KMS-11 (cell line): ENCODE measurements around the gene GNB5.

ENCODE experiments used
- H2AFZ ChIP-seq: fragments of 200-600 bp; sonication (generic); 2 replicates; pipeline ENCODE4 v1.6.1; 2016; ENCODE audit warnings: antibody characterized with exemption, mixed run types, low read depth
- H3K27ac ChIP-seq: fragments of 200-600 bp; sonication (generic); 2 replicates; pipeline ENCODE4 v1.6.1; 2016; ENCODE audit warnings: mild to moderate bottlenecking, mixed run types
- H3K27me3 ChIP-seq: fragments of 200-600 bp; sonication (generic); 2 replicates; pipeline ENCODE4 v1.6.1; 2017; ENCODE audit warnings: mild to moderate bottlenecking, low read depth, mixed run types, moderate library complexity; ENCODE audit not compliant: insufficient read depth
- H3K36me3 ChIP-seq: fragments of 200-600 bp; sonication (generic); 2 replicates; pipeline ENCODE4 v1.6.1; 2017; ENCODE audit warnings: mild to moderate bottlenecking, mixed run types; ENCODE audit not compliant: insufficient read depth
- H3K4me1 ChIP-seq: fragments of 200-600 bp; sonication (generic); 2 replicates; pipeline ENCODE4 v1.6.1; 2016; ENCODE audit warnings: mild to moderate bottlenecking, low read depth, mixed run types; ENCODE audit not compliant: poor library complexity, severe bottlenecking
- H3K4me2 ChIP-seq: fragments of 200-600 bp; sonication (generic); 2 replicates; pipeline ENCODE4 v1.7.0; 2016; ENCODE audit warnings: mild to moderate bottlenecking, mixed run types
- H3K4me3 ChIP-seq: fragments of 200-600 bp; sonication (generic); IDR thresholded peaks from 2 replicates; pipeline ENCODE4 v1.6.1; 2017; ENCODE audit warnings: low read depth, low read length, mixed read lengths; ENCODE audit not compliant: insufficient read depth
- H3K79me2 ChIP-seq: fragments of 200-600 bp; sonication (generic); 2 replicates; pipeline ENCODE4 v1.6.1; 2016; ENCODE audit warnings: low read depth, mixed run types; ENCODE audit not compliant: insufficient read depth
- H3K9ac ChIP-seq: fragments of 200-600 bp; sonication (generic); 2 replicates; pipeline ENCODE4 v1.6.1; 2016; ENCODE audit warnings: mild to moderate bottlenecking, mixed run types
- H4K20me1 ChIP-seq: fragments of 200-600 bp; sonication (generic); 2 replicates; pipeline ENCODE4 v1.6.1; 2016; ENCODE audit warnings: mild to moderate bottlenecking, mixed run types; ENCODE audit not compliant: insufficient read depth
- TF ChIP-seq, protein P1 (sequence below): fragments of 200-600 bp; sonication (generic); conservative IDR thresholded peaks from 2 replicates; pipeline ENCODE4 v1.6.1; 2017; ENCODE audit warnings: low read depth, mild to moderate bottlenecking, antibody characterized with exemption, low read length, moderate library complexity, mixed read lengths

Gene GNB5

DNA sequence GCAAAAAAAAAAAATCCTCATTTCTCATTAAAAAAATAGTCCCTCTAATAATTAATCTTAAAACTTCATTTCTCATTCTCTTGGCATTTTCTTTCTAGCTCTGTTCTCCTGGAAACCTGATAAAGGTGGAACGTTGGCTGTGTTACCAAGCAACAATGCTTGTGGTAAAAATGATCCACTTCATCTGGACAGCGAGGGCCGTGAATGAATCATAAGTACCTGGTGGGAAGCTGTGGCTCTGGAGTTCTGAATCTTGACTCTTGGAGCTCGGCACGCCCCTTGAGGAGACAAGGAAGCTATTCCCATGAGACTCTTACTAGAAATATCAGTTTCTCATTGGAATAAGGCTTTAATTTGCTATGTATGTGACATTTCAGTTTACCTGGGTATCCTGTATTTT is 111.2 kb downstream of the GNB5 start:
- H3K4me2 ChIP-seq, result no peak overlapping the region
- no peaks in the 10 kb centered on the region for H3K36me3 ChIP-seq
- H3K4me1 ChIP-seq, result peaks cover 57% of the 10 kb centered on the region
- H3K4me3 ChIP-seq, result no peak overlapping the region
- no peaks in the 10 kb centered on the region for H3K79me2 ChIP-seq
- no peaks in the 10 kb centered on the region for H4K20me1 ChIP-seq
- H3K27me3 ChIP-seq, result no peaks in the 10 kb centered on the region
- no peak overlapping the region for H3K27ac ChIP-seq
- no peak overlapping the region for H2AFZ ChIP-seq
- TF ChIP-seq, protein P1, sequence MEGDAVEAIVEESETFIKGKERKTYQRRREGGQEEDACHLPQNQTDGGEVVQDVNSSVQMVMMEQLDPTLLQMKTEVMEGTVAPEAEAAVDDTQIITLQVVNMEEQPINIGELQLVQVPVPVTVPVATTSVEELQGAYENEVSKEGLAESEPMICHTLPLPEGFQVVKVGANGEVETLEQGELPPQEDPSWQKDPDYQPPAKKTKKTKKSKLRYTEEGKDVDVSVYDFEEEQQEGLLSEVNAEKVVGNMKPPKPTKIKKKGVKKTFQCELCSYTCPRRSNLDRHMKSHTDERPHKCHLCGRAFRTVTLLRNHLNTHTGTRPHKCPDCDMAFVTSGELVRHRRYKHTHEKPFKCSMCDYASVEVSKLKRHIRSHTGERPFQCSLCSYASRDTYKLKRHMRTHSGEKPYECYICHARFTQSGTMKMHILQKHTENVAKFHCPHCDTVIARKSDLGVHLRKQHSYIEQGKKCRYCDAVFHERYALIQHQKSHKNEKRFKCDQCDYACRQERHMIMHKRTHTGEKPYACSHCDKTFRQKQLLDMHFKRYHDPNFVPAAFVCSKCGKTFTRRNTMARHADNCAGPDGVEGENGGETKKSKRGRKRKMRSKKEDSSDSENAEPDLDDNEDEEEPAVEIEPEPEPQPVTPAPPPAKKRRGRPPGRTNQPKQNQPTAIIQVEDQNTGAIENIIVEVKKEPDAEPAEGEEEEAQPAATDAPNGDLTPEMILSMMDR, result no peak
- H3K9ac ChIP-seq, result no peak overlapping the region

DNA sequence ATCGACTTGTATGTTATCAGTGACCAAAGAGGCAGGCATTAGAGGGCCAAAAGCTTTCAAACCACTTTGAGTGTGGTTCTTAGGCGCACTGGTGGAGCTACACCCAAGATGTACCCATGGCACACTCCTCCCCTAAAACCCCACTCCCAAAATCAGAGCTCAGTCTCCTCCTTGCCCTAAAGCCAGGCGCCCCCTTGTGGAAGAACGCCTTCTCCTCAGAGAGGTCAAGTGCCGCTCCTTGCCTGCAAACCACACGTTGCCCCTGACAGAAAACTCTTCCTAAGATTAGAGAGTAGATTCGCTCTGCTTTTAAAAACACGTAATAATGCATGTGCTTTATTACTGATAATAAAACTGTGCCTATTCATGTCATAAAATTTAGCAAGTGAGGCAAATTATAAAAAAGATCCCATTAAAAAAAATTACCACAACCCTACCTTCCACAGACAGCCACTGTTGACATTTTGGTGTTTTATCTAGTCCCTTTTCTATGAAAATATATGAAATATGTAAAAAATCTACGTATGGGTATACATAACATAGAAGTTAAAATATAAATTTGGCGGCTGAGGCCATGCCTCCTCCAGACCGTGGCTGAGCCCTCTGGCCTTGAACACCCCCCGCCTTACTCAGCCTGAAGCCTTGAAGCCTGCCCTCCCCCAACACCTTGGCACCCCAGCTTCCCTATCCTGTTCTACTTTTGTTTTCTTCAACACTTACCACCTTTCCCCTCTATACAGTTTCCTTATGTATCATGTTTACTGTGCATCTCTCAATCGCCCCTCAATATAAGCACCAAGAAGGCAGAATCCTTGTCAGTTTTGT is 112.1 kb downstream of the GNB5 start:
- no peaks in the 10 kb centered on the region for H3K36me3 ChIP-seq
- no peak overlapping the region for H3K4me3 ChIP-seq
- H3K4me2 ChIP-seq, result no peak overlapping the region
- H3K9ac ChIP-seq, result no peak overlapping the region
- no peaks in the 10 kb centered on the region for H3K27me3 ChIP-seq
- H4K20me1 ChIP-seq, result no peaks in the 10 kb centered on the region
- H2AFZ ChIP-seq, result no peak overlapping the region
- H3K79me2 ChIP-seq, result no peaks in the 10 kb centered on the region
- no peak overlapping the region for H3K27ac ChIP-seq
- TF ChIP-seq, protein P1, result peak; percentile 92
- H3K4me1 ChIP-seq, result peaks cover 52% of the 10 kb centered on the region

DNA sequence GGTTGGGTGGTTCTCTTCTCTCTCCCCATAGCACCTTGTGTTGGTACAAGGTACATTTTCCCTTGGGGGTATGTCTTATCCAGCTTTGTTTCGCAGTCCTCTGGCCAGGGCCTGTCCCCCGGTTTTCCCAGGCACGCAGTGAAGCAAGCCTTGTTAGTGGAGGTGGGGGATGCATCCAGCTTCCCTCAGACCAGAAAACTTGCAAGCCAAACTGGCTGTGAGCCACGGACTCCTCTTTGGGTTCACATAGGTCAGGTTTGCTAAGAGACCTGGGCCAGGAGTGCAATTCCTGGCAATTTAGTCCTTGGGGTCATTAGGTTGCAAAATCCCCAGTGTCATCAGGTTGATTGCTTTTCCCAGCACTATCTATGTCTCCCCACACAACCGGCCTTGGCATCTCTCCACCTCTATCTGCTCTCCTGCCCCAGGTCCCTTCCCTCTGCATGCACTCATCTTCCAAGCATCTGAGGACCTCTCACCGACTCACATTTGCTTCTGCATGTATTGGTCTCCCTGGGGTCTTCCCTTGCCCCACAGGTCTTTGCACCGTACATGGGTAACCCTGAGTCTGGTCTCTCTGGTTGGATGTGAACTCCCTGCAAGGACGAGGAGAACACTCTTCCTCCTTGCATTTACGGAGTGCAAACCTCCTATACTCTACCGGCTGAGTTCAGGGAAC is 112.9 kb downstream of the GNB5 start:
- Histone ChIP-seq H3K4me2 (no peak overlapping the region), H3K9ac (no peak overlapping the region), H4K20me1 (no peaks in the 10 kb centered on the region), H3K27me3 (no peaks in the 10 kb centered on the region), H3K79me2 (no peaks in the 10 kb centered on the region), H2AFZ (no peak overlapping the region), H3K36me3 (no peaks in the 10 kb centered on the region), H3K27ac (no peak overlapping the region), H3K4me1 (peaks cover 44% of the 10 kb centered on the region), H3K4me3 (no peak overlapping the region)
- TF ChIP-seq, protein P1, result no peak

DNA sequence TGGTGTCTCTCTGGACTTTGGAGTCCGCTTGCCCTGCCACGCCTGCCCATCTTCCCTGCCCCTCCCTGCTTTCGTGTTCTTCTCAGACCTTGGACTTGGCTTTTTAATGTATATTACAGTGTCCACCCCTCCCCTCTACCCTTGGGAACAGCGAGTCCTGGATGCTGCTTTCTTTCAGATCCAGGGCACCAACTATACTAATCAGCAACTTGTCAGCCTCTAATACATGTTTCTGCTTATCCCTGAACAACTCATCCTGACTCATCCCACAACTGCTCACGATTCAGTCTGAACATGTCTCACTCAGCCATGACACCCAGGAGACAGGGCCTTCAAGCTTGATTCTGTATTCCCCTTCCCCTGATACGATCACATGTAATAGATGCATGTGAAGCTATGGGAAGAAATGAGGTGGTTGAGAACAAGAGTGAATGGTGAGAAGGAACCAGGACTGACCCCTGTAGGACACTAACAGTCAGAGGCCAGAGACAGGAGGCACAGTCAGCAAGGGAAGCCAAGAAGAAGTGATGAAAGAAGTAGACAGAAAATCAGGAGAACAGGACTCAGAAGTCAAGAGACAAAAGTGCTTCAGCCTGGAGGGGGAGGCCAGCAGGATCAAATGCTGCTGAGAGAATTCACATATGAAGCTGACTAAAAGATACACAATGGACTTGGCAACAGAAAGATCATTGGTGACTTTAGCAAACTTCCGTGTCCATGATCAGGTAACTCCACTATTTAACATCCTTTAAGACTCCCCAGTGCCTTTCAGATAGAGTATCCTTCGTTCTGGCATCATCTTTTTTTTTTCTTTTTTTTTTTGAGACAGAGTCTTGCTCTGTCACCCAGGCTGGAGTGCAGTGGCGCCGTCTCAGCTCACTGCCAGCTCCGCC is 114.1 kb downstream of the GNB5 start:
- no peak overlapping the region for H3K9ac ChIP-seq
- H3K79me2 ChIP-seq, result no peaks in the 10 kb centered on the region
- no peaks in the 10 kb centered on the region for H4K20me1 ChIP-seq
- peaks cover 32% of the 10 kb centered on the region for H3K4me1 ChIP-seq
- no peaks in the 10 kb centered on the region for H3K27me3 ChIP-seq
- no peak overlapping the region for H3K27ac ChIP-seq
- no peak overlapping the region for H3K4me3 ChIP-seq
- no peak overlapping the region for H2AFZ ChIP-seq
- TF ChIP-seq, protein P1, result no peak
- no peak overlapping the region for H3K4me2 ChIP-seq
- H3K36me3 ChIP-seq, result no peaks in the 10 kb centered on the region
